CD1c-positive myeloid dendritic cell (primary cell): Measurements from ENCODE around the gene OR5K2.

Source experiments
- DNase-seq: peaks from one replicate; pipeline ENCODE4 v3.0.0-alpha.2; 2016; ENCODE audit errors: extremely low spot score

OR5K2 gene

DNA sequence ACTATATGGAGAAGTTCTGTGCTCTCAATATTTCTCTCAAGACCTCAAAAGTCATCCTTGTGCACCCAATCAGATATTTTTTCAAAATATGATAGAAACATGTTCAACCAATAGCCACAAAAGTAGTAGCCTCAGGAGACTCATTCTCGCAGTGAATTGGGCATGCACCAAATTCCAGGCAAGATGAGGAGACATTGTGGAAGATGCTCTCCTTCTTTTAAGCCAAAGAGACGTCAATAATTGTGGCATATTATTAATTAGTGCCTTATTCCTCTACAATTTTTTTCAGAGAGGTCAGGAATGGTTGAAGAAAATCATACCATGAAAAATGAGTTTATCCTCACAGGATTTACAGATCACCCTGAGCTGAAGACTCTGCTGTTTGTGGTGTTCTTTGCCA, at the start of gene OR5K2:
Gene OR5K2, plus strand, starts transcription at position 301 of the 400 bp plus-strand sequence. Its CDS starts 0 bp downstream, at position 301.
- DNase-seq = no peak

DNA sequence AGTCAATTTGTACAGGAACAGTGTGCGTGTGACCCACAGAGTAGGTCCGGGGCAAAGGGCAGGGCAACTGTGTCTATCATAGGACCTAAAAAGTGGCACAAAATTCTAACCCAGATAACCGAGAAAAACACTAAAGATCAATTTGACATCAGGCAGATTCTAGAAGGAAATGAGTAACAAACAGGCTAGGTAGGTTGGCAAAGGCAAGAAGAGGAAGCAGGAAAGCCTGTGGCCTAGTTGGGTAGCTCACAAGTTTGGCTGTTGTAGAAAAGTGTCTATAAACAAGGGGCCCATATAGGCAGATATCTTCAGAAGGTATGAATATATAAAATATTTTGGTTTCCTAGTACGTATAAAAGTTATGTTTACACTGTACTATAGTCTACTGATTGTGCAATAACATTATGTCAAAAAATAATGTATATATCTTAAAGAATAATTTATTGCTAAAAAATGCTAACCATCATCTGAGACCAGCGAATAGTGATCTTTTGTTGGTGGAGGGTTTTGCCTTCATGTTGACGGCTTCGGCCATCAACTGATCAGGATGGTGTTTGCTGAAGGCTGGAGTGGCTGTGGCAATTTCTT, 47.8 kb upstream of the OR5K2 start:
- no peak for DNase-seq

DNA sequence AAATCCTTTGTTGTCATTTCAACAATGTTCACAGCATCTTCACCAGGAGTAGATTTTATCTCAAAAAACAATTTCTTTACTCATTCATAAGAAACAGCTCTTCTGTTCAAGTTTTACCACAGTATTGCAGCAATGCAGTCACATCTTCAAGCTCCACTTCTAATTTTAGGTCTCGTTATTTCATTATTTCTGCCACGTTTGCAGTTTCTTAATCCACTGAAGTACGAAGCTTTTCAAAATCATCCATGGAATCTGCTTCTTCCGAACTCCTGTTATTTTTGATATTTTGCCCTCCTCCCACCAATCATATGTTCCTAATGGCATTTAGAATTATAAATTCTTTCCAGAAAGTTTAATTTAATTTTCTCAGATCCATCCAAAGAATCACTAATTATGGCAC, 47.1 kb upstream of the OR5K2 start:
- no peak for DNase-seq

DNA sequence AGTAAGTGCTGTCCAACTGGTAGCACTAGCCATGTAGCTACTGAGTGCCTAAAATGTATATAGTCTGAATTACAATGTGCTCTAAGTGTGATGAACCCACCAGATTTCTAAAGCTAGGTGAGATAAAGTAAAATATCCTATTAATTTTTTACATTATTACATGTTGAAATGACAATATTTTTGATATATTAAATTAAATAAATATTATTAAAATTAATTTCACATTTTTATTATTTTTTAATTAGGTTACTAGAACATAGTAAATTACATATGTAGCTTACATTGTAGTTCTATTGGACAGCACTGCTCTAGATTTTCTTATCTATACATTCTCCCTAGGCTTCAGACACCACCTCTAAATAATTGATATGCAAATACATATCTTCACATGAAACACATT, 43.7 kb upstream of the OR5K2 start:
- no peak for DNase-seq

DNA sequence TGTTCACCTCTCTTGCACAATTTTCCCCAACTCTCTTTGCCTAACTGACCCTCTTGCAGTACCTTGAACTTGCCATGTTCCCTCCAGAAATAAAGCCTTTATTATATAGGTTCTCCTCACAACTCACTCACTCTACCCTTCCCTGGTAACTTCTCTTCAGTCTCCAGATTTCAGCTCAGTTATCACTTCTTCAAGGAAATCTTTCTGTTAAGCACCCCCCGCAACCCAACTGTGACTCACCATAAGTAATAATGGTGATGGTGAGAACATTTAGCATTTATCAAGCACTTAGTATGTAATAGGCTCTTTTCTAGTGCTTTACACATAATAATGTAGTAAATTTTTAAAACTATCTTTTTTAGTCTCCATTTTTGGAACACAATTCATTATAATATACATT, 42.6 kb upstream of the OR5K2 start:
- no peak for DNase-seq

DNA sequence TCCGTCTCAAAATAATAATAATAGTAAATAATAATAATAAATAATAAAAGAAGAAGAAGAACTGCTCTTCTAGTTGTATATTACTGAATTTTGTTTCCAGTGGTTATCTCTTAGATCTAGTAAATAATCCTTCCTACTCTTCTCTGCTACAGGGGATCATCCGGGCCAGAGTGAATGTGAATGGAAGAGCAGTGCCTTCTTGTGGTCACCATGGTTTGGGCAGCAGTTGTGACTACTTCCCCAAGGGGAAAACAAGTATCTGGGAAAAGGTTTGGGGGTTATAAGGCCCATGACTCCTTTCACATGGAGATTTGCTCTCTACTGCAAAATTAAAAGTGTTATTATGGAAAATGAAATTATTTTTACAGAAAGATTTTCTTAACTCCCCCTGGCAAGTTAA, 39.9 kb upstream of the OR5K2 start:
- no peak for DNase-seq

DNA sequence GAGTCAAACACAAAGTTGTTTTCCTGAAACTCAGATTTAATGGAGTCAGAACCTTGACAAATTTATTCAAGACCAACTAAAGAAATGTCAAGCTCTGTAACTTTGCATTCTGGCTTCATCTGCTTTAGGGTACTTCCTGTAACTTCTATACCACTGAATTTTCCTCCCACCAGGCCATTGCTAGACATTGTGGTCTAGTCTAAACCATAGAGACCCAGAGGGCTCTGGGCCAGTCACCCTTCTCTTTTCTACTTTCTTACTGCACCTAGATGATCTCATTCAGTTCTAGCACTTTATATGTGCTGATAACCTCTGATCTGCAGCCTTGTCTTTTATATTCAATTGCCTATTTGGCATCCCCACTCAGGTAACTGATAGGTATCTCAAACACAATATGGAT, 37.3 kb upstream of the OR5K2 start:
- DNase-seq = no peak

DNA sequence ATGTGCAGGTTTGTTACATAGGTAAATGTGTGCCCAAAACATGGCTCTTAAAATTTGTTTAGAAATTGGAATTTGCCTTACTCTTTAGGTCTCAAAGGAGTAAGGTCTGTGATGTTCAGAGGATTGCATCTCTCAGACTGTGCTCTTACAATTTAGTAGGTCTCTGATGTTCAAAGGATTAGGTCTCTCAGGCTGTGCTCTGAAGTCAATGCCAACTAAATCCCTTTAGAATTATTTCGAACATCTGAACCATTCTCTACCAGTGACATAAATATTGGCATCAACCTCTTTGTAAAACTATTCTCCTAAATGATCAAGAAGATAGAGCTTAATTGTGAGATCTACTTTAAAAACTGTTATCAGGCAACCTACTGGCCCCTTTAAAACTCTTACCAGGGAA, 34.6 kb upstream of the OR5K2 start, which contains the start of gene OR5K1:
Gene OR5K1, plus strand, starts transcription at position 301 of the 400 bp plus-strand sequence. CDS start 6,376 bp downstream, outside the sequence.
- DNase-seq = no peak

DNA sequence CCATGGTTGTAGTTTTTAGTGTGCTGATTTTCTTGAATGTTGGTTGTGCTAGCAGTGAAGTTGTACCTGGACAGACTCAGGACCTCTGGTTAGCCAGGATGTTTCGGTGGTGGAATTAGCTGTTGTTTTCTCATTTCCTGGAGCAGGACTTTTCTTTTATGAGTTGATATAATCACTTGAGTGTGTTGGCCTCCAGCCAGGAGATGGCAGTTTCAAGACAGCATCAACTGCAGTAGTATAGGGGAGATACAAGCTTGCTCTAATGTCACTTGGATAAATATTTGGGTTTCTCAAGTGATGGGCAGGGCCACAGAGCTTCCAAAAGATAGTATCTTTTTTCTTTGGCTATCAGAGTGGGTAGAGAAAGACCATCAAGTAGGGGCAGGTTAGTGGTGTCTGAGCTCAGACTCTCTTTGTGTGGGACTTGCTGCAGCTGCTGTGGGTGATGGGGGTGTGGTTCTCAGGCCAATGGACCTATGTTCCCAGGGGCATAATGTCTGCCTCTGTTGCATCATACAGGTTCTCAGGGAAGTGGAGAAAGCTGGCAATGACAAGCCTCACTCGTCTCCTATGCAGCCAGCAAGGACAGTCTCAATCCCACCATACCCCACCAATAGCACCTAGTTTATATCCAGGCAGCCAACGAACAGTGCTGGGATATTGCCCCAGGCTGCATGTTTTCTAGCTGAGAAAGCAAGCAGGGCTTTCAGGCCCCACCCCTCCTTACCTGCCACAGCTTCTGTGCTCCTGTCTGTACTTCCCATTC, 14.6 kb upstream of the OR5K2 start:
- no peak for DNase-seq

DNA sequence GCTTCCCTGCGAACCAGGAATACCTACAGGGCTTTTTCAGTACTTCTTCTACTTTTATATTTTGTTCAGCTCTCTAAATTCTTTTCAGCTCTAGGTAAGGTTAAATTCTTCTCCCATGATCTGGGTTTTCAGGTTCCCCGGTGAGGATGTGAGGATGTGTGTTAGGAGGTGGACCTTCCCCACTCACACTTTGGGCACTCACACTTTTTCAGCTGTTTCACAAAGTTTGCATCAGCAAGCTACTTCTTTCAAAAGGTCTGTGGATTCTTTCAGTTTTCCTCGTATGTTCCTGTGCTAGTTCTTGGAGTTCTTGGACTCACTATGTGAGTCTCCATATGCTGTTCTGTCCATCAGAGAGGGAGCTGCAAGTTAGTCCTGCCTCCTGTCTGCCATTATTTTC, 13.9 kb upstream of the OR5K2 start:
- DNase-seq = no peak

DNA sequence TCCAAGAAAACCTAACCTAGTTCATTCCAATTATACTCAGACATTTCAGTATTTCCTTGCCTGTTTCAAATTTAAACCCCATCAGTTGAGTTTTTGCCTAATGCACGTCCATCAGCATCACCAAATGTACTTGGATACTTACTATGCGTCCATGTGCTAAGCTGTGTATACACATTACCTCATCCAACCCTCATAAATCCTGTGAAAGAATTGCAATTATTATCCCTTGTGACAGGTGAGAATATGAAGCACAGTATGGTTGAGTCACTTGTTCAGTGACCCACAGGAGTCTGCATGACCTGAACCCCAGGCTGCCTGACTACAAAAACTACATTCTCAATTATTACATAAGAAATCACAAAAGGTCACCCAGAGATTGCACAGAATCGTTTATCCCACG, 2.5 kb downstream of the OR5K2 start:
- DNase-seq = no peak

DNA sequence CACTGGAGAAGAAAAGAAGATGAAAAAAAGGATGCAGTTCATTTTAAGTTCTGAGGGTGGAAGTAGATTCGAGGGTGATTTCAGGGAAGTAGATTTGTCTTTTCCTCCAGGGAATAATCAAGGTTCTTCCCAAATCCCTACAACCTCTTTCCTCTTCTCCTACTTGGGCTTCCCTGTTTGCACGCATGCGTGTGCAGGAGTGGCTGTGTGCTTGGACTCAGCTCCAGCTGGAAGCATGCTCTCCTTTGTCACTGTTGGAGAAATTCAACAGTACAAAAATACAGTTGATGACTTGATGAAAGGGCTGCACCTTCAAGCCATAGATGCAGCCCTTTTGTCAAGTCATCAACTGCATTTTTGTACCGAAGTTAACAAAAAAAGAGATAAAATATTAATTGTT, 3.8 kb downstream of the OR5K2 start:
- no peak for DNase-seq

DNA sequence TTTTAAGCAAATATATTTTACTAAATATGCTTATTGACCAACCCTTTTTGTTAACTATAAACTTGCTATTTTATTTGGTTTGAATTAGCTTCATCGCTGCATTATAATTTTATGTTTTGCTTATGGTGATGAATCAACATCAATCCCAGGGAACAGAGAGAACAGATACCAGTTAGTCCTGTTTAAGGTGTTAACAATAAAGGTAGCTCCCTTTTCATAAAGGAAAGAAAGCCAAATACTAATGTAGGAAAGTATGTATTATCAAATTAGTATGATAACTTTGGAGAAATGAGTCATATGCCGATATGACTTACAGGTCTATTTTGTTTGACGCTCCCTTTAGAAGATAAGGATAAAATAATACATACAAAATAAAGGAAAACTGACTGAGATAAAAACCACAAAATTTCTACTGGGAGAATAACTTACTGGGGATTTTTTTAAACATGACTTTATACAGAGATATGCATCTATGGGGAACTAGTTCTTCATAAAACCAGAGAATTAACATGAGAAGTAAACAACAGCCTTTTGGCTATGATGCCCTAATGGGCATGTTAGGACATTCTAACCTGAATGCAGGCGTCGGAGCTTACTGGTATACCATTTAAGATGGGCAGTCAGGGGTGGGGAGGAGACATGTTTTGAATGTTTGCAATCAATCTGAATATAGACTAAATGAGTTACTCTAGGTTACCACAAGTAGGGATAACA, 4.5 kb downstream of the OR5K2 start:
- DNase-seq = no peak

DNA sequence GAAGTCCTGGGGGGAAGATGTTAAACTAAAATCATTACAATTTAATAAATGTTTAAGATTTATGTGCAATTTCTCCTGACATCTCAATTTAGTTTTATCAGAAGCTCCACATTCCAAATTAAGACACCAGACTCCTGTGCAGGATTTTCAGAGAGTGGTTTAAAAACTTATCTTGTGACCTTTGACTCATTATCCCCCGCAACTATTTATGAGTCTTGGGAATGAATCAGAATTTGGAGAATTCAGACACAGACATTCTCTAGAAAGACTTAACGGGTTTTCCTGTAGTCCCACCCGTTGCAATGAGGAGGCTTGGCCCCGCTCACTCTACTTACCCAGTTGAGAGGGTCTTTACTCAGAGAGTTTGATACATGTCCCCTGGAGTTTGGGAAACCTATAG, 7.1 kb downstream of the OR5K2 start:
- DNase-seq = no peak

DNA sequence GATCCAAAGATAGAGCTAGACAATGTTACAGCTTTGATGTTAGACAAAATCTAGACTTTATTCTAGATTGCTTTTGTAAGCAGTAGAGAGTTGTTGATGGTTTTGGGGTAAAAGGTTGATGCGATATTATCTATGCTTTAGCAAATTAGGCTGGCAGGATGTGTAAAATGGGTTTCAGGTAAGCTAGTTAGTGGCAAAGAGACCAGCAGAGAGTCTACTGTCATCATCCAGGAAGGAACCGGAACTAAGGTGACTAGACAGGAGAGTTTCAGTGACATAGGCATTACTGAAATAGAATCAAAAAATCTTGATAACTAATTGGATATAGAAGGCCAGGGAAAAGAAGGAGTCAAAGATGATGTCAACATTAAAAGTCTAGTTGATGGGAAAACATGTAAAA, 11.1 kb downstream of the OR5K2 start:
- no peak for DNase-seq

DNA sequence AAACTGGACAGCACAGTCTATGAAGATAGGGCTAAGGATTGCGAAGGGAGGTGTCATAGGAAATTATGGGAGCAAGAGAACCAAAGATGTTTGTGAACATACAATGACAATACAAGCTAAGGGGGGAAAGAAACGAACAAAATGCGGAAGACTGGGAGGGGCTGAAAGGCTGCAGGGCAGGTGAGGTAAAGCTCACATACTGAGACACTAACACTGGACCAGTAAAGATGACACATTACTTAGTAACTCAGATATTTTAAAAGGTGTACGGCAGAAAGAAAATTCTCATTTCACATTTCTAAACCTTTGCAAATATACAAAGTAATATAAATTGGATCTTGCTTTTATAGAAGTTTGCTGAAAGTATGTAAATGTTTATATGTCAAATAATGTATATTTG, 15.1 kb downstream of the OR5K2 start:
- no peak for DNase-seq

DNA sequence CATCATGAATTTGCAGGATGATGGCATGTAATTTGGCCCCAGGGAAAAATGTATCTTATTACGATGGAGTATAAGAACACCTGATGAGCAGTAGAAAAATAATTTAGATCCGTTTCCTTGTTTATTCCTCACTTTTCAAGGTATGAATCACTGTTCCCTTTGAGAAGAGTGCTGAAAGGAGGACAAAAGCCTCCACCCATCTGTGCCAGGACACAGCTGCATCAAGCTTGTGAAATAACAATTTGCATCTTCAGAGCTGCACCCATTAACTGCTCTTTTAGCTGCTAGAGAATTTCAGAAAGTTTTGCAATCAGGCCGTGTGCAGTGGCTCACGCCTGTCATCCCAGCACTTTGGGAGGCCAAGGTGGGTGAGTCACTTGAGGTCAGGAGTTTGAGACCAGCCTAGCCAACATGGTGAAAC, 15.6 kb downstream of the OR5K2 start:
- DNase-seq = no peak

DNA sequence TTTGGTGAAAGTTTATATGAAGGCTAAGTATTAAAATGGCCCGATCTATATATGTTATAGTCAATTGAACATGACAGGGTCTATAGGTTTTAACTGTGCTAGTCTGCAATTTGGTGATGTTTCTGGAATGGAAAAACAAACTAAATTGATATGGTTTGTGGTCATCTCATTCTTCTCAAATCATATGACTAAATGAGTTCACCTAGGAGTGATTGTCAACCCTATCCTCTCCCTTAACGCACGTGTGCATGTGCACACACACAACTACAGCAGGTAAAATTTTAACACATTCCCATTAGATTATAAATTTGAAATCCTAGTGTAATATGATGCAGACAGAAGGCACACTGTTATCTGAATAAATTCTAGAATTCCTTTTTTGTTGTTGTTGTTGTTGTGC, 16.3 kb downstream of the OR5K2 start:
- DNase-seq = no peak

DNA sequence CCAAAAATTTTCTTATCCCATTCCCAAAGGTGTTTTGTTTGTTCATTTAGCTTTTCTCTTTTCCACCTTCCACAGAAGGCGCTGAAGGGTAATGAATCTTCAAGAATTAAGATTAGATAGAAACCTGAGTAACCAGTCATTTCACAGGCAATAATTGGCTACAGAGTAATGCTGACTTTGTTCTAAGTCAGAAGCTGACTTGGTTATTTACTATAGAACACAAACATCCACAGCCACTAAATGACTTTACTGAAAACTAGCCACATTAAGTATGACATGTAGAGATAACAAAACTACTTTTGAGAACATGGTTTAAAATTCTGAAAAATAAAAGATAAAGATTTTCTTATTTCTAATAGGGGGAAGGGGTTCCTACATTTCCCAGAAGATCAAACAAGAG, 17.5 kb downstream of the OR5K2 start:
- DNase-seq = no peak

DNA sequence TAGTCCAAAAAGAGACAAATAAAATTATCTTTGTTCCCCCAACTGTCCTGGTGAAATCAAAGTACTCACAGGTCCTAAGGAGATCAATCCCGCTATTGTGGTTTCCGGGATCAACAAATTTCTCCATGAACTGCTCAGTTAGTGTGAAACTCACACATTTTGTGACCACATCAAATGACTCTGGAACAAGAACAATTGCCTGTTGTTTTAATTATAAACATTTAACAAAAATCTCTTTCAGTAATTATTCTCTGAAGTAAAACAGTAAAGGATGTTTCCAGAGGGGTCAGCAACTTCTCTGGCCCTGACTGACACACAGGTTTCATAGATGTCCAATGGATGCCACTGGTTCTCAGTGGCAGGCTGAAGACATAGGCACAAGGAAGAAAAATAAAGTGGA, 21.3 kb downstream of the OR5K2 start:
- no peak for DNase-seq

DNA sequence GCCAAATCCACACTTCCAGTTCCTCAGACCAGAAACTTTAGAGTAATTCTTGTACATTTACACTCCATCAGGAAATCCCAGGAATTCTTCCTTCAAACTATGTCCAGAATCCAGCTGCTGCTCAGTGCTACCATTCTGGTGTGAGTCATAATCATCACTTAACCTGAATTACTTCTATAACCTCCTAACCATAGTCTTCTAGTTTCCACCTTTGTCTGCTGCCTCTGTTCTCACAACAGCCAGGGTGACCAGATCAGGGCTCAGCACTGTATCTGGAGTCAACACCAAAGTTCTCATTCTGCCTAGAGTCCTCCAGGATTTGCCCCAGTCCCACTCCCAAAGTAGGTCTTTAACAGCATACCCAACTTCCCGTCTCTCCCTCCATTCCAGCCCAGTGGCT, 21.9 kb downstream of the OR5K2 start:
- no peak for DNase-seq

DNA sequence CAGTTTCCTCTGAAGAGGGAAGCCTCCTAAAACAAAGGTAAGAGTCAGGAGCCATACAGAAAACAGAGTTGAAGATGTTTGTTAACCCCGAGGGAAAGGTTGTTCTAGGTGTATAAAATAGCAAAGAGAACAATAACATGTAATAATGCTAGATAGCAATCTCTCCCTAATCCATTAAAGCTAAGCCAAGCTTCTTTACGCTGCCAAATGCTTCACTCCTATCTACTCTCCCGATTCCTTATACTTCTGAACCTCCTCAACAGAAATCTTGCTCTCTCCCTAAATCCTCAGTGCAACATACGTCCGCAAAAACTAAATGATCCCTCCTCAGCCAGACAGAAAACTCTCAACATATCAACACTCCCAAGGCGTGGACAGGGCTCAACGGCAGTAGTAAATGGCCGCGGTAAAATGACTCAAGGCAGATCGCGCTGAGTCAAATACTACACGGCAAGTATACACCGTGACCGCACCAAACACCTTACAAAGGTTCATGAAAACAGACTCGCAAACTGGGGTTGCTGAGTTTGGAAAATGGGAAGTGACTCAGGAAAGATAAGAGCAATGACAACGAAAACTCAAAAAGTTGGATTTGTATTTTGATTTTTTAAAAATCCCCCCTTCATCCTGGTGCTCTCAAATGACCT, 24.5 kb downstream of the OR5K2 start:
- peak; percentile 56 for DNase-seq
